RWPE2 (cell line): ENCODE measurements around the gene DYNC2H1.

Source experiments
- ATAC-seq: fragments of 200-7000 bp; cut with Tn5 transposase; 3 replicates; pipeline ENCODE4 v1.9.1; 2021; ENCODE audit warnings: low read depth
- DNase-seq: peaks from one replicate; pipeline ENCODE4 v3.0.0-alpha.2; 2020; ENCODE audit warnings: low spot score
- H3K27ac ChIP-seq: fragments of 450-650 bp; 2 replicates; pipeline ENCODE4 v1.5.1; 2017; ENCODE audit warnings: mild to moderate bottlenecking; ENCODE audit not compliant: poor library complexity, severe bottlenecking
- H3K27me3 ChIP-seq: fragments of 250-450 bp; sonication (Bioruptor Pico); 2 replicates; pipeline ENCODE4 v1.5.1; 2021; ENCODE audit warnings: mild to moderate bottlenecking, moderate library complexity; ENCODE audit not compliant: insufficient read depth, poor library complexity, severe bottlenecking
- H3K36me3 ChIP-seq: fragments of 250-450 bp; sonication (Bioruptor Pico); 2 replicates; pipeline ENCODE4 v1.5.1; 2020; ENCODE audit warnings: low read depth, mild to moderate bottlenecking, moderate library complexity
- H3K4me1 ChIP-seq: fragments of 250-450 bp; sonication (Bioruptor Pico); 2 replicates; pipeline ENCODE4 v1.5.1; 2021; ENCODE audit warnings: mild to moderate bottlenecking, moderate library complexity; ENCODE audit not compliant: insufficient read depth, poor library complexity, severe bottlenecking
- H3K4me3 ChIP-seq: fragments of 250-450 bp; sonication (Bioruptor Pico); 2 replicates; pipeline ENCODE4 v1.5.1; 2021; ENCODE audit warnings: mild to moderate bottlenecking, moderate library complexity; ENCODE audit not compliant: severe bottlenecking
- H3K9me3 ChIP-seq: fragments of 250-450 bp; sonication (Bioruptor Pico); 2 replicates; pipeline ENCODE4 v1.5.1; 2021; ENCODE audit warnings: mild to moderate bottlenecking, moderate library complexity; ENCODE audit not compliant: severe bottlenecking
- TF ChIP-seq, protein P1 (sequence below): fragments of 450-650 bp; IDR thresholded peaks from one replicate; pipeline ENCODE4 v1.5.1; 2017; ENCODE audit warnings: mild to moderate bottlenecking, moderate library complexity; ENCODE audit not compliant: poor library complexity, severe bottlenecking

Gene DYNC2H1

DNA sequence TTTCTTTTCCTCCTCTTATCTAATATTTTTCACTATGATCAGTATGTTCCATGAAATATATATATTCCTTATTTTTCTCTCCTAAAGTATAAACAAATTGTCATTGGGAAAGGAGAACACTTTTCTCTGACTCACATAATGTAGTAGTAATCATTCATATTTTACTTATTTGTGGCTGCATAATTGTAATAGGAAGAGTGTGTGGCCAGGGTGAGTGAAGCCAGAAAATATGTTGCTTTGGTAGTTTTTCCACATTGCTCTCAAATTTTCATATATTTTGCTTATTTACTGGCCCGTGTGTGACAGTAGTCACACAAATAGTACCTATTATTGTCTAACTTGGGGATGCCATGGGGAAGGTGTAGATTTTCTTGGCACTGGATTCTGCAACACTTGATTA is 172.1 kb downstream of the DYNC2H1 start:
- ATAC-seq = no peak
- TF ChIP-seq, protein P1, sequence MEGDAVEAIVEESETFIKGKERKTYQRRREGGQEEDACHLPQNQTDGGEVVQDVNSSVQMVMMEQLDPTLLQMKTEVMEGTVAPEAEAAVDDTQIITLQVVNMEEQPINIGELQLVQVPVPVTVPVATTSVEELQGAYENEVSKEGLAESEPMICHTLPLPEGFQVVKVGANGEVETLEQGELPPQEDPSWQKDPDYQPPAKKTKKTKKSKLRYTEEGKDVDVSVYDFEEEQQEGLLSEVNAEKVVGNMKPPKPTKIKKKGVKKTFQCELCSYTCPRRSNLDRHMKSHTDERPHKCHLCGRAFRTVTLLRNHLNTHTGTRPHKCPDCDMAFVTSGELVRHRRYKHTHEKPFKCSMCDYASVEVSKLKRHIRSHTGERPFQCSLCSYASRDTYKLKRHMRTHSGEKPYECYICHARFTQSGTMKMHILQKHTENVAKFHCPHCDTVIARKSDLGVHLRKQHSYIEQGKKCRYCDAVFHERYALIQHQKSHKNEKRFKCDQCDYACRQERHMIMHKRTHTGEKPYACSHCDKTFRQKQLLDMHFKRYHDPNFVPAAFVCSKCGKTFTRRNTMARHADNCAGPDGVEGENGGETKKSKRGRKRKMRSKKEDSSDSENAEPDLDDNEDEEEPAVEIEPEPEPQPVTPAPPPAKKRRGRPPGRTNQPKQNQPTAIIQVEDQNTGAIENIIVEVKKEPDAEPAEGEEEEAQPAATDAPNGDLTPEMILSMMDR = no peak
- Histone ChIP-seq H3K36me3 (peaks cover 16% of the 10 kb centered on the region), H3K27me3 (no peaks in the 10 kb centered on the region), H3K9me3 (no peaks in the 10 kb centered on the region), H3K4me1 (peaks cover 7% of the 10 kb centered on the region), H3K4me3 (no peak overlapping the region), H3K27ac (no peak overlapping the region)
- DNase-seq = no peak

DNA sequence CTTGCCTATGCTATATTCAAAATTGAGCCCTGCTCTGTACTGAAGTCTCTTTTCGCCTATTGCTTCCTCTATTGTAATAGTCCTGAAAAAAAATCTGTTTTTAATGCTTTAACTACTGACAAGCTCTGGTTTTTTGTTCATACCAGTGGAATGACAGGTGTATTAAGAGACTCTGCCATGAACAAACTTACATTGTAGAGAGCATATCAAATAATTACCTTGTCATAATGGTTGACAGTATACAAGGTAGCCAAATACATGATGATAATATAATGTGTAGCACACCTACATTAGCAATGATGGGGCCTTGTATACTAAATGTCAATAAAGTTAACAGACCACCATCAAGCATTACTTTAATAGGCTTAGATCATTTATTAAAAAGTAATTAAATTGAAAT is 175.0 kb downstream of the DYNC2H1 start:
- TF ChIP-seq, protein P1 = no peak
- ATAC-seq = no peak
- no peaks in the 10 kb centered on the region for H3K9me3 ChIP-seq

DNA sequence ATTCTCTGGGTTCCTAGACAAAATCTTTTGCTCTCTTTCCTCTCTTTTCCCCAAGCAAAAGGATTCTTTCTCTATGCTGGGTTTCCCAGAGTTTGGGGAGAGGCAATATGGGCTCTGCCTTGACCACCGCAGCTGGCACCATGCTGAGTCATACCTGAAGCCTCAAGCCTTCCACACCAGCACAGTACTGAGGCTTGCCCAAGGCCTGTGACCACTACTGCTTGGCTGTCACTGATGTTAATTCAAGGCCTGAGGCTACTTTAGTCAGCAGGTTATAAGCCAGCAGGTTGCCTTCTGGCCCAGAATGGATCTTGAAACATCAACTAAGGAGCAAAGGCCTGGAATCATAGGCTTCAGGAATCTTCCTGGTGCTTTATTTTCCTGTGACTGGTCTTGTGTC is 185.3 kb downstream of the DYNC2H1 start:
- ATAC-seq (no peak), DNase-seq (no peak)
- TF ChIP-seq, protein P1 = no peak
- Histone ChIP-seq H3K4me3 (no peak overlapping the region), H3K4me1 (no peaks in the 10 kb centered on the region), H3K9me3 (peaks cover 5% of the 10 kb centered on the region), H3K27me3 (no peaks in the 10 kb centered on the region), H3K27ac (no peak overlapping the region), H3K36me3 (peaks cover 20% of the 10 kb centered on the region)

More for the DNA sequence above, 175.0 kb downstream of the DYNC2H1 start:
- H3K27me3 ChIP-seq = no peaks in the 10 kb centered on the region
- peaks cover 22% of the 10 kb centered on the region for H3K36me3 ChIP-seq
- no peak overlapping the region for H3K27ac ChIP-seq
- no peak overlapping the region for H3K4me3 ChIP-seq
- peaks cover 7% of the 10 kb centered on the region for H3K4me1 ChIP-seq
- DNase-seq = no peak

DNA sequence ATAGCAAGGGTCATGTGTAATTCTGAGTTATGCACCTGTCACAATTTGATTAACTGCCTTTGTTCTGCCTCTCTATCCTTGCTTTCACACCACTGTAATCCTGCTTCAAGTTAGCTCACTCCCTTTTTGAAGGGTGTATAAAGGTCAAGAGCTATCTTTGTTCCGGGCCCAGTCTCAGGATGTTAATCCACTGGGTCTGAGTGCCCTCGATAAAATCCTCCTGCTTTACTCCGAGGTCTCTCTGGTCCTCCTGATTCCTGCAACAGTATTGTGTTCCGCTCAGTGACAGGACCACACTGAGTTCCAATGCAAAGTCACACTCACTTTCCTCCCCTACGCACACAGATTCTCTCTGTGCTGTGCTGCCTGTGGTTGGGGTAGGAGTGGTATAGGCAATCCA is 186.5 kb downstream of the DYNC2H1 start:
- no peak for ATAC-seq

DNA sequence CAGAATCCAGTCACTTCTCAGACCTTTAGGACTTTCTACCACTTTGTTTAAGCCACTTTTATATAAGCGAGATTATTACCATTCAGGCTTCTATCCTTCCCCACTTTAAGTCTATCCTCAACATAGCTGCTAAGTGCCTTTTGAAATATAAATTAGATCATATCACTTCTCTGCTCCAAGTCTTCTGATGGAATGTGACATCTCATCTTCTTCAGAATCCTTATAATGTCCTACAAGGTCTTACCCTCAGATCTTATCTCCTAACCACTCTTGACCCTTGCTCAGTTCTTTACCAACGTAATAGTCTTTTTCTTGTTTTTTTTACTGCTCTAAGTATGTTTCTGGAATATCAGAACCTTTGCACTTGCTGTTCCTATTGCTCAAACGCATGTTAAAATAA is 188.7 kb downstream of the DYNC2H1 start:
- Histone ChIP-seq H3K27me3 (no peaks in the 10 kb centered on the region), H3K4me3 (no peak overlapping the region), H3K27ac (no peak overlapping the region), H3K4me1 (no peaks in the 10 kb centered on the region), H3K9me3 (peaks cover 5% of the 10 kb centered on the region), H3K36me3 (peaks cover 22% of the 10 kb centered on the region)
- no peak for ATAC-seq
- TF ChIP-seq, protein P1 = no peak
- no peak for DNase-seq

More for the DNA sequence above, 186.5 kb downstream of the DYNC2H1 start:
- Histone ChIP-seq H3K4me3 (no peak overlapping the region), H3K9me3 (peaks cover 5% of the 10 kb centered on the region), H3K36me3 (peaks cover 26% of the 10 kb centered on the region), H3K4me1 (no peaks in the 10 kb centered on the region), H3K27ac (no peak overlapping the region), H3K27me3 (no peaks in the 10 kb centered on the region)
- no peak for DNase-seq
- TF ChIP-seq, protein P1 = no peak
